Neuronal stem cell (in vitro differentiated cells): ENCODE measurements around the gene TGM5.

ENCODE experiments used
- DNase-seq: peaks from one replicate; pipeline ENCODE4 v3.0.0-alpha.2; 2013; ENCODE audit warnings: low spot score
- H2AFZ ChIP-seq: one replicate; pipeline ENCODE4 v1.6.1; 2013; ENCODE audit warnings: mild to moderate bottlenecking, low read length, inconsistent platforms
- H2AK5ac ChIP-seq: 2 replicates; pipeline ENCODE4 v1.6.1; 2013; ENCODE audit warnings: low read depth, mild to moderate bottlenecking, inconsistent platforms, low read length, moderate library complexity, mixed read lengths
- H2BK120ac ChIP-seq: 2 replicates; pipeline ENCODE4 v1.6.1; 2013; ENCODE audit warnings: low read depth, mild to moderate bottlenecking, inconsistent platforms, low read length, moderate library complexity, mixed read lengths
- H2BK12ac ChIP-seq: one replicate; pipeline ENCODE4 v1.6.1; 2013; ENCODE audit warnings: low read length, inconsistent platforms
- H2BK15ac ChIP-seq: 2 replicates; pipeline ENCODE4 v1.6.1; 2013; ENCODE audit warnings: mild to moderate bottlenecking, low read length, inconsistent platforms, mixed read lengths
- H2BK5ac ChIP-seq: one replicate; pipeline ENCODE4 v1.6.1; 2013; ENCODE audit warnings: inconsistent platforms, mild to moderate bottlenecking, low read length, moderate library complexity
- H3K14ac ChIP-seq: one replicate; pipeline ENCODE4 v1.6.1; 2013; ENCODE audit warnings: low read length, inconsistent platforms
- H3K18ac ChIP-seq: 2 replicates; pipeline ENCODE4 v1.6.1; 2013; ENCODE audit warnings: low read length, inconsistent platforms
- H3K23ac ChIP-seq: 2 replicates; pipeline ENCODE4 v1.6.1; 2013; ENCODE audit warnings: low read depth, mild to moderate bottlenecking, mixed read lengths, low read length, inconsistent platforms; ENCODE audit not compliant: poor library complexity
- H3K27ac ChIP-seq: replicated peaks from 3 replicates; pipeline ENCODE4 v1.5.1; 2013; ENCODE audit warnings: low read length, inconsistent platforms
- H3K27me3 ChIP-seq, 3 experiments: 2 replicates each; pipeline ENCODE4 v1.6.1; 2013; ENCODE audit warnings: low read length in 3 of 3, mild to moderate bottlenecking in 2 of 3, inconsistent platforms in 1 of 3, low read depth in 1 of 3, mixed read lengths in 1 of 3, moderate library complexity in 1 of 3; ENCODE audit not compliant: control insufficient read depth in 3 of 3, insufficient read depth in 3 of 3
- H3K36me3 ChIP-seq, 2 donors: replicated peaks in 1 of 2; 2 replicates each; pipeline ENCODE4 v1.6.1; 2013; ENCODE audit warnings: low read length in 2 of 2; ENCODE audit not compliant: control insufficient read depth in 2 of 2, insufficient read depth in 2 of 2
- H3K4ac ChIP-seq: 2 replicates; pipeline ENCODE4 v1.6.1; 2013; ENCODE audit warnings: inconsistent platforms, mild to moderate bottlenecking, low read length, moderate library complexity
- H3K4me1 ChIP-seq, 2 donors: 1 replicate in 1 of 2; 2 replicates in 1 of 2; pipeline ENCODE4 v1.6.1; 2013; ENCODE audit warnings: low read length in 2 of 2, low read depth in 1 of 2; ENCODE audit not compliant: control insufficient read depth in 2 of 2, insufficient read depth in 1 of 2
- H3K4me2 ChIP-seq: one replicate; pipeline ENCODE4 v1.6.1; 2013; ENCODE audit warnings: mild to moderate bottlenecking, low read length, inconsistent platforms; ENCODE audit not compliant: insufficient read depth, poor library complexity, severe bottlenecking
- H3K4me3 ChIP-seq, 2 donors: 2 replicates each; pipeline ENCODE4 v1.5.1; 2013; ENCODE audit warnings: low read length in 2 of 2, mild to moderate bottlenecking in 2 of 2, inconsistent platforms in 1 of 2, moderate library complexity in 1 of 2
- H3K79me1 ChIP-seq: one replicate; pipeline ENCODE4 v1.6.1; 2013; ENCODE audit warnings: low read depth, mild to moderate bottlenecking, inconsistent platforms, low read length, moderate library complexity
- H3K9ac ChIP-seq: one replicate; pipeline ENCODE4 v1.6.1; 2013; ENCODE audit warnings: mild to moderate bottlenecking, low read depth, low read length, inconsistent platforms; ENCODE audit not compliant: poor library complexity
- H3K9me3 ChIP-seq, 2 donors: replicated peaks in 1 of 2; 2 replicates each; pipeline versions ENCODE3 to v1.6.1; 2013; ENCODE audit warnings: low read length in 2 of 2, mild to moderate bottlenecking in 2 of 2, inconsistent platforms in 1 of 2, low read depth in 1 of 2, mixed read lengths in 1 of 2, moderate library complexity in 1 of 2; ENCODE audit not compliant: control insufficient read depth in 2 of 2, insufficient read depth in 1 of 2
- H4K8ac ChIP-seq: one replicate; pipeline ENCODE4 v1.6.1; 2013; ENCODE audit warnings: low read depth, mild to moderate bottlenecking, inconsistent platforms, low read length, moderate library complexity
- H4K91ac ChIP-seq: one replicate; pipeline ENCODE4 v1.6.1; 2013; ENCODE audit warnings: low read length, low read depth, mild to moderate bottlenecking, inconsistent platforms; ENCODE audit not compliant: poor library complexity
- WGBS, 2 donors: extraction: QIAGEN DNeasy Blood & Tissue Kit; methylation state at CpG; one replicate each; pipeline ENCODE4 v1.1.7; 2013; ENCODE audit warnings: missing lambda C conversion rate in 2 of 2, mixed read lengths in 1 of 2; ENCODE audit not compliant: insufficient read length in 2 of 2, insufficient replicate concordance in 1 of 2; ENCODE audit errors: extremely low coverage in 2 of 2; 5-methylcytosine and 5-hydroxymethylcytosine counted together

The TGM5 gene

GRCh38 chr15:43215961-43216360, 50.8 kb downstream of the TGM5 start:
- Histone ChIP-seq H3K79me1 (no peaks in the 10 kb centered on the region), H3K4me1 (peaks cover 3% of the 10 kb centered on the region in 2 donors), H3K14ac (peak overlapping the region; percentile 44), H3K27ac (no peak overlapping the region), H3K18ac (no peak overlapping the region), H2BK12ac (no peak overlapping the region), H3K9ac (no peak overlapping the region), H3K9me3 (no peaks in the 10 kb centered on the region), H2AK5ac (no peak overlapping the region), H4K91ac (no peak overlapping the region), H3K4me2 (no peak overlapping the region), H4K8ac (no peak overlapping the region), H3K27me3 (peaks cover 0 to 12% (median 0%) of the 10 kb centered on the region in 3 experiments), H3K23ac (peak overlapping the region; percentile 23), H3K4ac (no peak overlapping the region), H2AFZ (no peak overlapping the region), H2BK5ac (no peak overlapping the region), H2BK15ac (no peak overlapping the region), H3K4me3 (no peak overlapping the region), H2BK120ac (no peak overlapping the region), H3K36me3 (no peaks in the 10 kb centered on the region)
- DNase-seq: no peak
- no CpG with 5 or more reads among the region's 7 CpGs for WGBS, 2 donors

GRCh38 chr15:43214592-43215295, 52.0 kb downstream of the TGM5 start:
- peaks cover 0 to 23% (median 0%) of the 10 kb centered on the region in 3 experiments for H3K27me3 ChIP-seq
- H3K4me1 ChIP-seq: peaks cover 3% of the 10 kb centered on the region in 2 donors
- no peaks in the 10 kb centered on the region for H3K9me3 ChIP-seq
- H4K8ac ChIP-seq: no peak overlapping the region
- H4K91ac ChIP-seq: no peak overlapping the region
- no CpG with 5 or more reads among the region's 6 CpGs for WGBS, 2 donors
- H2BK120ac ChIP-seq: no peak overlapping the region
- no peak overlapping the region for H3K4ac ChIP-seq
- H3K27ac ChIP-seq: no peak overlapping the region
- H3K36me3 ChIP-seq: no peaks in the 10 kb centered on the region
- H2AFZ ChIP-seq: peak overlapping the region; percentile 1
- no peak overlapping the region for H2AK5ac ChIP-seq
- H3K4me3 ChIP-seq: no peak overlapping the region
- H3K23ac ChIP-seq: no peak overlapping the region
- H2BK15ac ChIP-seq: no peak overlapping the region
- no peak overlapping the region for H2BK12ac ChIP-seq
- no peak overlapping the region for H3K4me2 ChIP-seq
- DNase-seq: no peak
- H3K18ac ChIP-seq: peak overlapping the region; percentile 7
- H3K9ac ChIP-seq: no peak overlapping the region
- H3K14ac ChIP-seq: peak overlapping the region; percentile 32
- H3K79me1 ChIP-seq: no peaks in the 10 kb centered on the region
- H2BK5ac ChIP-seq: no peak overlapping the region

- no peak overlapping the region for H4K91ac ChIP-seq
- H3K23ac ChIP-seq: no peak overlapping the region
- H3K4me2 ChIP-seq: no peak overlapping the region
- peaks cover 3% of the 10 kb centered on the region in 2 donors for H3K4me1 ChIP-seq
- H3K14ac ChIP-seq: no peak overlapping the region
- no peak overlapping the region for H3K9ac ChIP-seq
- H3K27me3 ChIP-seq: peaks cover 0 to 29% (median 0%) of the 10 kb centered on the region in 3 experiments
- no peak overlapping the region for H3K18ac ChIP-seq
- H2BK5ac ChIP-seq: no peak overlapping the region
- no peak overlapping the region for H4K8ac ChIP-seq
- H3K27ac ChIP-seq: no peak overlapping the region
- no peaks in the 10 kb centered on the region for H3K36me3 ChIP-seq
- H2AK5ac ChIP-seq: no peak overlapping the region
- H2BK120ac ChIP-seq: no peak overlapping the region
- H2BK15ac ChIP-seq: no peak overlapping the region
- WGBS, 2 donors: no CpG with 5 or more reads among the region's 8 CpGs
- no peak for DNase-seq
- H3K4me3 ChIP-seq: no peak overlapping the region
- no peaks in the 10 kb centered on the region for H3K79me1 ChIP-seq
- H2AFZ ChIP-seq: peak overlapping the region; percentile 1
- no peak overlapping the region for H3K4ac ChIP-seq
- no peaks in the 10 kb centered on the region for H3K9me3 ChIP-seq
- H2BK12ac ChIP-seq: no peak overlapping the region
Observed at GRCh38 chr15:43214169-43214568, 52.6 kb downstream of the TGM5 start.

- Histone ChIP-seq H3K27ac (no peak overlapping the region), H3K36me3 (no peaks in the 10 kb centered on the region), H3K23ac (no peak overlapping the region), H3K4me2 (no peak overlapping the region), H3K4me1 (no peaks in the 10 kb centered on the region), H3K4me3 (no peak overlapping the region), H3K79me1 (no peaks in the 10 kb centered on the region), H3K9me3 (no peaks in the 10 kb centered on the region), H3K18ac (no peak overlapping the region), H3K9ac (no peak overlapping the region), H3K14ac (no peak overlapping the region), H4K8ac (no peak overlapping the region), H3K27me3 (peaks cover 0 to 36% (median 0%) of the 10 kb centered on the region in 3 experiments), H2BK120ac (no peak overlapping the region), H4K91ac (no peak overlapping the region), H3K4ac (no peak overlapping the region), H2BK12ac (no peak overlapping the region), H2AFZ (no peak overlapping the region), H2BK15ac (no peak overlapping the region), H2BK5ac (no peak overlapping the region), H2AK5ac (no peak overlapping the region)
- no peak for DNase-seq
- WGBS, 2 donors: no CpG with 5 or more reads among the region's 5 CpGs
Observed at GRCh38 chr15:43213466-43213865, 53.3 kb downstream of the TGM5 start.
